Amygdala (tissue), 56 donors: ENCODE data around the gene CLMN.

Experiments used
- DNase-seq, 56 donors: peaks; one replicate each; lab custom pipeline; 2025; lab: John Stamatoyannopoulos, UW

CLMN gene

GRCh38 chr14:95227279-95227860 is 92.3 kb downstream of the CLMN start:
- DNase-seq = peak in 2 of 56 donors; percentile 30 to 51

GRCh38 chr14:95226801-95227200 is 92.9 kb downstream of the CLMN start:
- DNase-seq = no peak

DNA sequence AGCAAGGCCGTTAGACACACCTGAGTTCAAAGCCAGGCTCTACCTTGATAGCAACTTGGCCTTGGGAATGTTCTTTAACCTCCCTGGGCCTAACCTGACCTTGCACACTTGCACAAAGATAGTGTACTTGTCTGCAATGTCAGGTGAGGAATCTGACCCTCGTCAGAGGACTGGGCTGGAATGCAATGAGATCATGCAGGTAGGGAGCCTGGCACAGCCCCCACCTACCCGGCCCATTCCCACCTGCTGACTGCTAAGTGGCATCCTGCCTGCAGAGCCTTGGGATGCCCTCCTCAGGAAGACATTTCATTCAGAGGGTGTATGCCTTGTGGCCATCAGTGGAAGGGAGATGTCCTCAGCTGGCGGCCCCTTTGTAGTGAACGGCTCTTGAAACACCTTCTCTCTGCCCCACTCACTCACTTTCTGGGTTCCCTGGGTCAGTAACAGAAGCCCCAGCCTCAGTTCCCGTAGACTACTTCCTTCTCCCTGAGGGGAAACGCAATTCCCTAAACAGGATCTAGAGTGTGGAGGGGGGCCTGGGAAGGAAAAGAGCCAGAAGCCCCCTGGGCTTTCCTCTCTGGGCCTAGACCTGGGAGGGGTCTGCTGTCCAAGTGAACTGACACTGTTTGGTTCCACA is 94.3 kb downstream of the CLMN start:
- DNase-seq = no peak

DNA sequence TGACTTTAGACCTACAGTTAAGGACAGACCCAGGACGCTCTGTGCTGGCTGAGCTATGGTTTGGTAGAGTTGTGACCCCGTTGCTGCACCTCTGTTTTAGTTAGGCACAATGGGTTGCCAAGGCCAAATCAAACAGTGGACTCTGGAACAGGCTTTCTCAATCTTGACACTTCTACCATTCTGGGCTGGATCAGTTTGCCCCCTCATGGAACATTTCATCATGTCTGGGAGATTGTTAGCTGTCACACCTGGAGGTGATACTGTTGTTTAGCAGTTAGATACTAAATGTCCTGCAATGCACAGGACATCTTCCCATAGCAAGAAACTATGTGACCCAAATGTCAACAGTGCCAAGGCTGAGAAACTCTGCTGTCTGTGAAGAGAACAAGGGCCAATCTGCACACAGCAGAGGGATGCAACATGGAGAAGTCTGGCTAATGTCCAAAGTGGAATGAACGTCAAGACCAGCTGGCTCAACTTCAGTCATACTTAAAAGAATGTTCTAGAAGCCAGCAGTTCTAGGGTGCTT is 96.8 kb downstream of the CLMN start:
- peak in 11 of 56 donors; percentile 7 to 61 (median 16) for DNase-seq

DNA sequence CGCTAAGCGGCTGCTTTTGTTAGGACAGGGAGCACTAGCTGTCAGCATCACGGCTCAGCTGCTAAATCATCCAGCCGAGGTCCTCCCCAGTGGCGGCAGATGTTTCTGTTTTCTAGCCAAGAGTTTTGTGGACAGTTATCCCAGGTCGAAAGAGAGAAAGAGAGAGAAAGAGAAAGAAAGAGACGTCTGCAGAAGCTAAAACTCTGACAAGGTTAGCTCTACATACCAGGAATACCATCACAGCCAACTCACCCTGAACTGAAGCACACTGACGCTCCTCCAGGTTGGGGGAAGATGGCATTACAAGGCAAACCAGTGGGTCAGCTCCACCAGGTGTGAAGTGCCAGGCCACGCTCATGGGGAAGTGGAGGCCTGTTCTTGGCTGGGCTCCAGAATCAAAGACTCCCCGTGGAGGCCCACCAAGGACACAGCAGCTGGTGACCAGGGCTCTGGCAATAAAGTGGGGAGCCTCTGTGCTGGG is 97.5 kb downstream of the CLMN start:
- DNase-seq = no peak

GRCh38 chr14:95221531-95221930 is 98.2 kb downstream of the CLMN start:
- no peak for DNase-seq

GRCh38 chr14:95220663-95221231 is 99.0 kb downstream of the CLMN start:
- no peak for DNase-seq

DNA sequence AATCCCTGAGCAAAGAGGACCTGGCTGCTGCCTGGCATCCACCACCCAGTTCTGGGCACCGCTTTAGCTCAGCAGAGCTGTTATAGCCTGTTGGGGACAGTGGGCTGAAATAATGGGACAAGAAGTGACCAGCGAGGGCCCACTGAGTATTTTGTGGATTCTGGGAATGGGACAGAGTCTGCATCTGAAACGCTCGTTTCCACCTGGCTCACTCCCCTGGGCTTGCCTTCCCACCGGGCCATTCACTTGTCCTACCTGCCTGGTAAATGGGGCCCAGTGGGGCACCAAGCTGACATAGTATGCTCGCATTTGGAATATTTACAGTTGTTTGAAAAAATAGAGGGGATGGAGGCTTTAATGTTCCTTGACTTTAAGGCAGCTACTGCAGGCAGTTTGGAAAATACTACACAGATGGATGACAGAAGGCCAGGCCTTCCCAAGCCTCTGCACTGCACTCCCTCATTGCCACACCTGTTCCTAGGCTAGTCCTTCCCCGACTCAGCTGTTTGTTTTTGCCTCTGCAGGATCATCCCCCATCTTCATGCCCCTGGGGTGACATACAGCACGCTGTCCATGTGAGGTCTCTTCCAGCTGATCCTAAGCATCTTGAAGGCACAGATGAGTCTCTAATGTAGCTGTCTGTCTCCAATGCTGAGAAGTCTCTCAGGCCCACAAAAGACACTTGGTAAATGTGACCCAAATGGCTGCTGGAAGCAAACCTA is 101.1 kb downstream of the CLMN start:
- no peak for DNase-seq

- no peak for DNase-seq
Measured at GRCh38 chr14:95218006-95218405, 101.7 kb downstream of the CLMN start.

- DNase-seq = no peak
Measured at GRCh38 chr14:95217391-95217900, 102.3 kb downstream of the CLMN start.

- DNase-seq = no peak
Measured at GRCh38 chr14:95216008-95216407, 103.7 kb downstream of the CLMN start.

- DNase-seq = no peak
Measured at GRCh38 chr14:95215094-95215725, 104.5 kb downstream of the CLMN start.

GRCh38 chr14:95213774-95214173 is 105.9 kb downstream of the CLMN start:
- no peak for DNase-seq

DNA sequence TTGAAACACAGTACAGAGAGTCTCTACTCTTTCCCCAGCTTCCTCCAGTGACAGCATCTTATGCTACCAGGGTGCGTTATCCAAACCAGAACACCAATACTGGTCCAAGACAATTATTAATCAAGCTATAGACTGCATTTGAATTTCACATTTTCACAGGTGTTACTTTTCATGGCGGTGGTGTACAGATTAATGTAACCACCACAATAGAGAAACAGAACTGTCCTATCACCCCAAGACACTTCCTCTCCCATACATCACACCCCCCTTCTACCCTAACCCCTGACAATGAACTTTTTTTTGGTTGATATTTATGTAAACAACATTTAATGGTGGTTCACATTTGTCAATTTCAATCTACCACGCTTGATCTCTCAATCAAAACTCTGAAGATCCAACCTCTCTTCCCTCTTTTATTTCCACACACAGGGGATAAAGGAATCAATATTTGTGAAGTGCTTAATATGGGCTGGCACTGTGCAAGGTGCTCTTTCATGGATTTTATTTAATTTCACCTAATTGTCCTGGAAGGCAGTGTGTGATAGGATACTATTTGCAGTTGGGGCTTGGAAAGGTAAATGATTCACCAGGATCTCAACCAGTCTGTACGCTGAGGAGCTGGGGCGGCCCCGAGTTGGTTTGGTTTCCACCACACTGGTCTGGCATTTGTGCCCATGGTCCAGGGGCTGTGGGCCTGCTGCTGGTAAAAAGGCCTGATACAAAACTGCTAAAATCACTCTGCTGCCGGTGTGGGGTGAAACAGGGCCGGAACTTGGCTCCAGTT is 107.8 kb downstream of the CLMN start:
- DNase-seq = no peak

DNA sequence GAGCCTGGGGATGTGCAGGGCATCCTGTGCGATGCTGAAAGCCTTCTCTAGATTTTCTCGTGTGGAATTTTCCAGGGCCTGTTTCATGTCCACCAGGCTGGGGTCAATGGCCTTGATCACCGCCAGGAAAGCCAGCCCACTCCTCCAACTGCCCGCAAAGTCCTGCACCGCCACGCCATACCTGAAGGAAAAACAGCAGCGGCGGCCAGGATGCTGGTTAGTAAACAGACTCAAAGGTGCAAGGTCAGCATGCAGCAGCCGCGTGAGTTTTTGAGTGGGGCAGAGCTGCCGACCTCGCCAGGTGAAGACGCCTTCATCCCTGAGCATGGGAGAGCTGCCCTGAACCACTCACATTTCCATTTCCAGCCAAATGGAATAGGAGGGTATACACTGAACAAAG is 109.0 kb downstream of the CLMN start:
- DNase-seq = no peak

DNA sequence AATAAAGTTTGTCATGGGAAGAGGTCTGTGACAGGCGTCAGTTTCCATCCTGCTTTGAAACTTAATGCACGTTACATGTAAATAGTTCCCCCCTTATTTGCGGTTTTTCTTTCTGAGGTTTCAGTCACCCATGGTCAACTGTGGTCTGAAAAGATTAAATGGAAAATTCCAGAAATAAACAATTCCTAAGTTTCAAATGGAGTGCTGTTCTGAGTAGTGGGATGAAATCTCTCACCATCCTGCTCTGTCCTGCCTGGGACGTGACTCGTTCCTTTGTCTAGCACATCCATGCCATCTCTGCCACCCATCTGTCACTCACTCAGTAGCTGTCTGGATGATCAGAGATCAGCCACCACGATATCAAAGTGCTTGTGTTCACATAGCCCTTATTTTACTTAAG is 111.1 kb downstream of the CLMN start:
- no peak for DNase-seq

- no peak for DNase-seq
Measured at GRCh38 chr14:95207475-95208233, 112.1 kb downstream of the CLMN start.

- no peak for DNase-seq
Measured at GRCh38 chr14:95206534-95206933, 113.2 kb downstream of the CLMN start.

- no peak for DNase-seq
Measured at GRCh38 chr14:95204705-95205104, 115.0 kb downstream of the CLMN start.
